Neural progenitor cell (in vitro differentiated cells): ENCODE measurements around the gene GLRA1. TPM values are rescaled to one million over a fixed set of nuclear protein-coding genes. Genes with fewer than 3 reads are reported as not detected.
"Not testable (repeated sequence)": the region's sequence is repeated elsewhere in the genome, so short reads cannot be mapped to it uniquely, and the experiment has no call there.

ENCODE experiments used
- DNase-seq: peaks from one replicate; pipeline ENCODE4 v3.0.0-alpha.2; 2016; ENCODE audit warnings: low spot score
- H2AFZ ChIP-seq: fragments of 200-600 bp; sonication (generic); replicated peaks from 2 replicates; pipeline ENCODE4 v1.6.1; 2016; ENCODE audit warnings: antibody characterized with exemption
- H3F3A ChIP-seq: fragments of 200-600 bp; sonication (generic); 2 replicates; pipeline ENCODE4 v1.6.1; 2016; ENCODE audit warnings: antibody characterized with exemption, low read depth
- H3K27ac ChIP-seq: fragments of 200-600 bp; sonication (generic); 2 replicates; pipeline ENCODE4 v1.5.1; 2016; ENCODE audit warnings: mild to moderate bottlenecking
- H3K27me3 ChIP-seq: fragments of 200-600 bp; sonication (generic); 2 replicates; pipeline ENCODE4 v1.6.1; 2016; ENCODE audit warnings: mild to moderate bottlenecking, moderate library complexity
- H3K36me3 ChIP-seq: fragments of 200-600 bp; sonication (generic); 2 replicates; pipeline ENCODE4 v1.5.1; 2016
- H3K4me1 ChIP-seq: fragments of 200-600 bp; sonication (generic); 2 replicates; pipeline ENCODE4 v1.6.1; 2016; ENCODE audit warnings: mixed run types
- H3K4me2 ChIP-seq: fragments of 200-600 bp; sonication (generic); 2 replicates; pipeline ENCODE4 v1.6.1; 2016
- H3K4me3 ChIP-seq: fragments of 200-600 bp; sonication (generic); 2 replicates; pipeline ENCODE4 v1.5.1; 2016
- H3K79me2 ChIP-seq: fragments of 200-600 bp; sonication (generic); 2 replicates; pipeline ENCODE4 v1.6.1; 2016; ENCODE audit warnings: low read depth
- H3K9ac ChIP-seq: fragments of 200-600 bp; sonication (generic); 2 replicates; pipeline ENCODE4 v1.6.1; 2016
- H3K9me3 ChIP-seq: fragments of 200-600 bp; sonication (generic); 2 replicates; pipeline ENCODE4 v1.5.1; 2016; ENCODE audit warnings: low read depth
- H4K20me1 ChIP-seq: fragments of 200-600 bp; sonication (generic); 2 replicates; pipeline ENCODE4 v1.6.1; 2016; ENCODE audit warnings: low read depth
- H3K27ac Mint-ChIP-seq: 3 replicates; pipeline ENCODE4 v1.8.0; 2021; ENCODE audit warnings: mixed read lengths
- H3K27me3 Mint-ChIP-seq: 2 replicates; pipeline ENCODE4 v1.8.0; 2022; ENCODE audit warnings: low read depth, mild to moderate bottlenecking, inconsistent platforms, moderate library complexity, mixed read lengths; ENCODE audit not compliant: insufficient read depth
- H3K36me3 Mint-ChIP-seq: 3 replicates; pipeline ENCODE4 v1.8.0; 2021; ENCODE audit warnings: mixed read lengths
- H3K4me1 Mint-ChIP-seq: 3 replicates; pipeline ENCODE4 v1.8.0; 2021; ENCODE audit warnings: mixed read lengths
- H3K4me3 Mint-ChIP-seq: 3 replicates; pipeline ENCODE4 v1.8.0; 2021; ENCODE audit warnings: mild to moderate bottlenecking, moderate library complexity, mixed read lengths
- H3K9me3 Mint-ChIP-seq: 3 replicates; pipeline ENCODE4 v1.8.0; 2020; ENCODE audit warnings: mixed read lengths
- EZH2 ChIP-seq: fragments of 200-600 bp; sonication (generic); IDR thresholded peaks from 2 replicates; pipeline ENCODE4 v1.6.1; 2017; ENCODE audit warnings: antibody characterized with exemption, mild to moderate bottlenecking, moderate library complexity
- EZH2phosphoT487 ChIP-seq: fragments of 200-600 bp; sonication (generic); IDR thresholded peaks from 2 replicates; pipeline ENCODE4 v1.6.1; 2017; ENCODE audit warnings: antibody characterized with exemption
- total RNA-seq: library from RNA; depleted of rRNA; stranded (reverse); fragments of >200 nt; gene quantifications from 2 replicates; pipeline ENCODE4 v1.2.3, GENCODE V29; 2015; ENCODE audit warnings: low replicate concordance
- TF ChIP-seq, protein P1 (sequence below): fragments of 200-600 bp; sonication (generic); IDR thresholded peaks from 2 replicates; pipeline ENCODE4 v1.5.1; 2017; ENCODE audit warnings: antibody characterized with exemption, mild to moderate bottlenecking

GLRA1 gene
- total RNA-seq, 1 donor from 2014 or later = not detected

DNA sequence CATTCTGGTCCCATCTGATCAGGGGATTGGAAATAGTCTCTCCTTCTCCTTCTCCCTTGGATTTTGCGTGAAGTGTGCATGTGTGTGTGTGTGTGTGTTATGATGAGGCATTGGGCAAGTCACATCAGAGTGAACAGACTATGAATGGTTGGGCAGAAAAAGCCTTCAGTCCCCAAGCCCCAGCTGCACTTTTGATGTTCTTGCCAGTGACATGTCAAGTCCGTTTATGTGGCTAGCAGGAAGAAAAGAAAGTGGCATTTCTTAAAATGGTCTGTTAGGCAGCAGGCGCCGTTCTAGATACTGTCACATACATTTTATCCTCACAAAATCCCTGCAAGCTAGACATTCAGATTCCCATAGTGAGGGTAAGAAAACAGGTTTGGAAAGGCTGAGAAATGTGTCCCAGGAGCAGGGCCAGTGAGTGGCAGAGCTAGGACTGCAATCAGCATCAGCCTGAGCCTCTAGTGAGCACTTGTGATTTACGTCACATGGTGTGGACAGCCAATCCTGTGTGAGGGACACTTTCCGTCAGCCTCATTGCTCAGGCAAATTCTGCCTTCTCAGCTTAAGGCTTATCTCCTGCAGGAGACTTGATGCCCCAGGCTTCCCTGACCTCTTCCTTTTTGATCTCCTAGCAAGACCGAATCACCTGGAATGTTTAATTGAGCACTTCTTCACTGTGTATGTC is 60.4 kb downstream of the GLRA1 start:
- no peak overlapping the region for H3K4me3 Mint-ChIP-seq
- H3K79me2 ChIP-seq = no peaks in the 10 kb centered on the region
- H3K27ac Mint-ChIP-seq = no peak overlapping the region
- H3K9me3 ChIP-seq = no peaks in the 10 kb centered on the region
- H3K4me2 ChIP-seq = no peak overlapping the region
- H3K4me1 Mint-ChIP-seq = no peaks in the 10 kb centered on the region
- no peaks in the 10 kb centered on the region for H3F3A ChIP-seq
- TF ChIP-seq, protein P1, sequence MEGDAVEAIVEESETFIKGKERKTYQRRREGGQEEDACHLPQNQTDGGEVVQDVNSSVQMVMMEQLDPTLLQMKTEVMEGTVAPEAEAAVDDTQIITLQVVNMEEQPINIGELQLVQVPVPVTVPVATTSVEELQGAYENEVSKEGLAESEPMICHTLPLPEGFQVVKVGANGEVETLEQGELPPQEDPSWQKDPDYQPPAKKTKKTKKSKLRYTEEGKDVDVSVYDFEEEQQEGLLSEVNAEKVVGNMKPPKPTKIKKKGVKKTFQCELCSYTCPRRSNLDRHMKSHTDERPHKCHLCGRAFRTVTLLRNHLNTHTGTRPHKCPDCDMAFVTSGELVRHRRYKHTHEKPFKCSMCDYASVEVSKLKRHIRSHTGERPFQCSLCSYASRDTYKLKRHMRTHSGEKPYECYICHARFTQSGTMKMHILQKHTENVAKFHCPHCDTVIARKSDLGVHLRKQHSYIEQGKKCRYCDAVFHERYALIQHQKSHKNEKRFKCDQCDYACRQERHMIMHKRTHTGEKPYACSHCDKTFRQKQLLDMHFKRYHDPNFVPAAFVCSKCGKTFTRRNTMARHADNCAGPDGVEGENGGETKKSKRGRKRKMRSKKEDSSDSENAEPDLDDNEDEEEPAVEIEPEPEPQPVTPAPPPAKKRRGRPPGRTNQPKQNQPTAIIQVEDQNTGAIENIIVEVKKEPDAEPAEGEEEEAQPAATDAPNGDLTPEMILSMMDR = no peak
- TF ChIP-seq EZH2phosphoT487 = no peak
- no peak for TF ChIP-seq EZH2
- H3K27ac ChIP-seq = no peak overlapping the region
- no peaks in the 10 kb centered on the region for H3K36me3 Mint-ChIP-seq
- H3K9ac ChIP-seq = no peak overlapping the region
- no peak overlapping the region for H3K4me3 ChIP-seq
- H2AFZ ChIP-seq = no peak overlapping the region
- H3K4me1 ChIP-seq = no peaks in the 10 kb centered on the region
- H3K36me3 ChIP-seq = no peaks in the 10 kb centered on the region
- H3K9me3 Mint-ChIP-seq = no peaks in the 10 kb centered on the region
- H4K20me1 ChIP-seq = no peaks in the 10 kb centered on the region
- H3K27me3 Mint-ChIP-seq = peaks cover 4% of the 10 kb centered on the region
- H3K27me3 ChIP-seq = no peaks in the 10 kb centered on the region
- peak; percentile 14 for DNase-seq

DNA sequence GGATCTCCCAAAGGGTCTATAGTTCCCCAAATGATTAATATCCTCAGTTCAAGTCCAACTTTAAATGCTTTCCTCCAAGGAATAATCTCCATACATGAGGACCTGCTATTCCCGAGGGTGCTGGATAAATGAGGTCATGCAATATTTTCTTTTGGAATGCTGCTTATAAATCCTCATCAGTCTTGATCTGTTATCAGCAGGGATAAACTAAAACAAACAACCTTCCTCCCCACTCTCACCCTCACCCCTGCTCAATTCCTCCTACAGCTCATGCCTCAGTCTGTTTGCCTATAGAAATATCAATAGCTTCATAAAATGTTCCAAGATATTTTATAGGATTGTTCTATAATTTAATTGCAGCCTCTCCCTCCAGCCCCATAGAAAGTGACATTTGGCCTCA is 61.1 kb downstream of the GLRA1 start:
- Histone ChIP-seq H3K9me3 (no peaks in the 10 kb centered on the region), H3F3A (no peaks in the 10 kb centered on the region), H3K9ac (no peak overlapping the region), H3K36me3 (no peaks in the 10 kb centered on the region), H3K27me3 (no peaks in the 10 kb centered on the region), H3K27ac (no peak overlapping the region), H3K4me2 (no peak overlapping the region), H3K79me2 (no peaks in the 10 kb centered on the region), H3K4me3 (no peak overlapping the region), H4K20me1 (no peaks in the 10 kb centered on the region), H2AFZ (no peak overlapping the region), H3K4me1 (no peaks in the 10 kb centered on the region)
- no peaks in the 10 kb centered on the region for H3K4me1 Mint-ChIP-seq
- DNase-seq = no peak
- H3K4me3 Mint-ChIP-seq = no peak overlapping the region
- H3K9me3 Mint-ChIP-seq = no peaks in the 10 kb centered on the region
- no peaks in the 10 kb centered on the region for H3K36me3 Mint-ChIP-seq
- no peak overlapping the region for H3K27ac Mint-ChIP-seq
- peaks cover 4% of the 10 kb centered on the region for H3K27me3 Mint-ChIP-seq
- TF ChIP-seq EZH2phosphoT487 (no peak), EZH2 (no peak)
- TF ChIP-seq, protein P1 = no peak

DNA sequence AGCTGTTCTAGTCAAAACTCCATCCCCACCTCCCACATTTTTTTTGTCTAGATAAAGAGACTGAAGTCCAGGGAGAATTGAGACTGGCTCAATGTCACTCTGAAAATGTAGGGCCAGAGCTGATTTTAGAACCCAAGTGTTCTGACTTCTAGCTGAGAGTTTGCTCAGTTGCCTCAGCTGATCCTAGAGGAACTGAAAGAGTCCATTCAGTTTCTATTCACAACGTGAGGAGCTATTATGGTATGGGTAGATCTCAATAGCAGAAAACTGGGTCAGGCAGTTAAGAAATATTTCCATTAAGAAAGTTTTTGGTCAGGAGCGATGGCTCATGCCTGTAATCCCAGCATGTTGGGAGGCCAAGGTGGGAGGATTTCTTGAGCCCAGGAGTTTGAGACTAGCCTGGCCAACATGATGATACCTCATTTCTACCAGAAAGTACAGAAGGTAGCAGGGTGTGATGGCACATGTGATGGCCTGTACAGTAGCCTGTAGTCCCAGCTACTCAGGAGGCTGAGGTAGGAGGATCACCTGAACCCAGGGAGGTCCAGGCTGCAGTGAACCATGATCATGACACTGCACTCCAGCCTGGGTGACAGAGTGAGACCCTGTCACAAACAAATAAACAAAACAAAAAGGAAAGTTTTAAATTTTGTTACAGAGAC is 61.7 kb downstream of the GLRA1 start:
- H3K27me3 ChIP-seq = no peaks in the 10 kb centered on the region
- H3K27ac ChIP-seq = no peak overlapping the region
- no peak overlapping the region for H3K27ac Mint-ChIP-seq
- no peaks in the 10 kb centered on the region for H3K79me2 ChIP-seq
- H3K27me3 Mint-ChIP-seq = peaks cover 5% of the 10 kb centered on the region
- no peaks in the 10 kb centered on the region for H3K4me1 Mint-ChIP-seq
- H3K36me3 ChIP-seq = no peaks in the 10 kb centered on the region
- no peaks in the 10 kb centered on the region for H3F3A ChIP-seq
- no peak overlapping the region for H3K9ac ChIP-seq
- no peaks in the 10 kb centered on the region for H3K4me1 ChIP-seq
- H3K4me3 ChIP-seq = no peak overlapping the region
- H2AFZ ChIP-seq = no peak overlapping the region
- TF ChIP-seq, protein P1 = no peak
- no peak for TF ChIP-seq EZH2
- H4K20me1 ChIP-seq = no peaks in the 10 kb centered on the region
- no peak for DNase-seq
- no peak overlapping the region for H3K4me3 Mint-ChIP-seq
- no peaks in the 10 kb centered on the region for H3K9me3 Mint-ChIP-seq
- H3K36me3 Mint-ChIP-seq = no peaks in the 10 kb centered on the region
- H3K4me2 ChIP-seq = no peak overlapping the region
- H3K9me3 ChIP-seq = no peaks in the 10 kb centered on the region

DNA sequence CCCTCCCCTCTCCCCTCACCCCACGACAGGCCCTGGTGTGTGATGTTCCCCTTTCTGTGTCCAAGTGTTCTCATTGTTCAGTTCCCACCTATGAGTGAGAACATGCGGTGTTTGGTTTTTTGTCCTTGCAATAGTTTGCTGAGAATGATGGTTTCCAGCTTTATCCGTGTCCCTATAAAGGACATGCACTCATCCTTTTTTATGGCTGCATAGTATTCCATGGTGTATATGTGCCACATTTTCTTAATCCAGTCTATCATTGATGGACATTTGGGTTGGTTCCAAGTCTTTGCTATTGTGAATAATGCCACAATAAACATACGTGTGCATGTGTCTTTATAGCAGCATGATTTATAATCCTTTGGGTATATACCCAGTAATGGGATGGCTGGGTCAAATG is 63.8 kb downstream of the GLRA1 start:
- not testable (repeated sequence) for DNase-seq, H3K4me3 Mint-ChIP-seq, H3K9me3 Mint-ChIP-seq, H3K27ac ChIP-seq, H3K4me3 ChIP-seq, H3K4me1 Mint-ChIP-seq, H3K4me1 ChIP-seq, H2AFZ ChIP-seq, H3K9ac ChIP-seq, H3K27me3 ChIP-seq, H3K27ac Mint-ChIP-seq, H3K79me2 ChIP-seq, H4K20me1 ChIP-seq, H3K36me3 Mint-ChIP-seq, H3K27me3 Mint-ChIP-seq, H3K4me2 ChIP-seq, H3K36me3 ChIP-seq, H3F3A ChIP-seq, H3K9me3 ChIP-seq
